ENCODE measurements around the gene SUSD6.
"Not testable (repeated sequence)": the region's sequence is repeated elsewhere in the genome, so short reads cannot be mapped to it uniquely, and the experiment has no call there.

Gene SUSD6

GRCh38 chr14:69593018-69593677, 18.2 kb upstream of the SUSD6 start:
- no peak for DNase-seq (ENCODE audit: low read depth)

- no peak for DNase-seq (ENCODE audit: low read depth)
Measured at GRCh38 chr14:69594846-69595245, 16.6 kb upstream of the SUSD6 start.

GRCh38 chr14:69595336-69595735, 16.1 kb upstream of the SUSD6 start:
- DNase-seq (ENCODE audit: low read depth) = no peak

GRCh38 chr14:69599431-69599830, 12.0 kb upstream of the SUSD6 start:
- DNase-seq (ENCODE audit: low read depth) = not testable (repeated sequence)

- no peak for DNase-seq (ENCODE audit: low read depth)
Measured at GRCh38 chr14:69600304-69600891, 11.0 kb upstream of the SUSD6 start.

- DNase-seq (ENCODE audit: low read depth) = no peak
Measured at GRCh38 chr14:69605738-69606137, 5.7 kb upstream of the SUSD6 start.

- no peak for DNase-seq (ENCODE audit: low read depth)
Measured at GRCh38 chr14:69606258-69607184, 4.9 kb upstream of the SUSD6 start.

- DNase-seq (ENCODE audit: low read depth) = no peak
Measured at GRCh38 chr14:69610020-69610873, 1.1 kb upstream of the SUSD6 start.

GRCh38 chr14:69610874-69611171, 573 bp upstream of the SUSD6 start:
- DNase-seq (ENCODE audit: low read depth) = no peak

- no peak for DNase-seq (ENCODE audit: low read depth)
Measured at GRCh38 chr14:69612014-69612782, 802 bp downstream of the SUSD6 start.

- no peak for DNase-seq (ENCODE audit: low read depth)
Measured at GRCh38 chr14:69612783-69613130, 1.4 kb downstream of the SUSD6 start.

GRCh38 chr14:69613312-69614073, 2.1 kb downstream of the SUSD6 start:
- DNase-seq (ENCODE audit: low read depth) = no peak

- no peak for DNase-seq (ENCODE audit: low read depth)
Measured at GRCh38 chr14:69614592-69614991, 3.2 kb downstream of the SUSD6 start.

GRCh38 chr14:69615121-69615495, 3.7 kb downstream of the SUSD6 start:
- no peak for DNase-seq (ENCODE audit: low read depth)

- DNase-seq (ENCODE audit: low read depth) = no peak
Measured at GRCh38 chr14:69615496-69616407, 4.4 kb downstream of the SUSD6 start.

- DNase-seq (ENCODE audit: low read depth) = no peak
Measured at GRCh38 chr14:69616408-69616773, 5.0 kb downstream of the SUSD6 start.

GRCh38 chr14:69617796-69618195, 6.4 kb downstream of the SUSD6 start:
- DNase-seq (ENCODE audit: low read depth) = no peak

GRCh38 chr14:69619012-69619411, 7.6 kb downstream of the SUSD6 start:
- DNase-seq (ENCODE audit: low read depth) = no peak

GRCh38 chr14:69620211-69620611, 8.8 kb downstream of the SUSD6 start:
- no peak for DNase-seq (ENCODE audit: low read depth)

GRCh38 chr14:69620981-69621380, 9.6 kb downstream of the SUSD6 start:
- no peak for DNase-seq (ENCODE audit: low read depth)

All from activated T-cell treated with anti-CD3 and anti-CD28 coated beads for 24 hours (primary cell).